Testis (tissue), 2 donors: ENCODE data around the gene SDHB.

Experiments used
- POLR2A ChIP-seq: fragments of 450-650 bp; IDR thresholded peaks from one replicate; pipeline ENCODE4 v1.6.1; 2017; ENCODE audit warnings: antibody characterized with exemption, mild to moderate bottlenecking, moderate library complexity
- TF ChIP-seq, protein P1 (sequence below), 3 experiments: fragments of 450-650 bp in 2 of 3; fragments of 200-600 bp in 1 of 3; sonication (generic) in 1 of 3; IDR thresholded peaks; one replicate each; pipeline ENCODE4 v1.5.1; 2016 to 2019; ENCODE audit warnings: antibody characterized with exemption in 3 of 3, mild to moderate bottlenecking in 2 of 3, moderate library complexity in 1 of 3

DNA sequence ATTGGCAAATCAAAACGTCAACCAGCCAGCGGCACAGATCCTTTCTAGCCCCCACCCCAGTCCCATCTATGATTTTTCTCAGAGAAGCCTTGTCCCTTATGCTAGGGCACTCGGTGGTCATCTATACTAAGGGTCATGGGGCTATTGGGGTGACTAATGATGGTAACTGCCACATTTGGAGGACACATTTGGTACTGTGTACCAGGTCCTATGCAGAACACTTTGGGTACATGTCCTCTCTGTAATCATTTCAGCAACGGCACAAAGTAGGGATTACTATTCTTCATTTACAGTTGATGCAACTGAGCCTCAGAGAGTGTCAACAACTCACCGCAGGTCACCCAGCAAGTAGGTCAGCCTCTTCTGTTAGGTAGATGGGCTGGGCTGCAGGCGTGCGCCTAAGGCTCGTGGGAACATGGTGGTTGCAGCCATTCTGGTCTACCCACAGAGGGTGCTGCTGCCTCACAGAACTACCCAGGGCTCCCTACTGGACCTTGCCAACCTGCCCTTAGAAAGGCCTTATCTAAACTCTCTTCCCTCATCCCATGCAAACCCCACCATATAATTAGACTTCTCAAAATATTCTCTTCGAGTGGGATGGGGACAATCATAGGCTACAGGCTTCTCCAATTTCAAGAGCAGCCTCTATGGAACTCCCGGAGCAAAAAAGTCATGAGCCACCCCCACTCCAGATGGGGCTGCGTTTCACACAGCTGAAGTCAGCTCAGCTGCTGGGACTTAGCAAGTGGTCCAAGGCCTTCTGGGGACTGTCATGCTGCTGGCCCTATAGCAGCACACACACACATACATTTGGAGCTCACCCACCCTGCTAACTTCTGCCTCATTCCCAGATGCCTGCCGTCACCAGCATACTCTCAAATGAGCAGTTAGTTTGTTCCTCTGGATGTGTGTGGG lies 5.8 kb upstream of the SDHB start:
- TF ChIP-seq, protein P1, sequence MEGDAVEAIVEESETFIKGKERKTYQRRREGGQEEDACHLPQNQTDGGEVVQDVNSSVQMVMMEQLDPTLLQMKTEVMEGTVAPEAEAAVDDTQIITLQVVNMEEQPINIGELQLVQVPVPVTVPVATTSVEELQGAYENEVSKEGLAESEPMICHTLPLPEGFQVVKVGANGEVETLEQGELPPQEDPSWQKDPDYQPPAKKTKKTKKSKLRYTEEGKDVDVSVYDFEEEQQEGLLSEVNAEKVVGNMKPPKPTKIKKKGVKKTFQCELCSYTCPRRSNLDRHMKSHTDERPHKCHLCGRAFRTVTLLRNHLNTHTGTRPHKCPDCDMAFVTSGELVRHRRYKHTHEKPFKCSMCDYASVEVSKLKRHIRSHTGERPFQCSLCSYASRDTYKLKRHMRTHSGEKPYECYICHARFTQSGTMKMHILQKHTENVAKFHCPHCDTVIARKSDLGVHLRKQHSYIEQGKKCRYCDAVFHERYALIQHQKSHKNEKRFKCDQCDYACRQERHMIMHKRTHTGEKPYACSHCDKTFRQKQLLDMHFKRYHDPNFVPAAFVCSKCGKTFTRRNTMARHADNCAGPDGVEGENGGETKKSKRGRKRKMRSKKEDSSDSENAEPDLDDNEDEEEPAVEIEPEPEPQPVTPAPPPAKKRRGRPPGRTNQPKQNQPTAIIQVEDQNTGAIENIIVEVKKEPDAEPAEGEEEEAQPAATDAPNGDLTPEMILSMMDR (IDR thresholded peaks at IDR 0.05), result peak in 2 of 3 experiments; percentile 50 to 52
- TF ChIP-seq POLR2A, result no peak
